Stimulated activated naive CD8-positive, alpha-beta T cell treated with anti-CD3 and anti-CD28 coated beads, Interleukin-15, Interleukin-2, amounts not matched to agents 100 ng/mL and 50 ng/mL, for 24 hours (primary cell): ENCODE measurements around the gene PRKAG1.

Experiments
- H3K27ac Mint-ChIP-seq: one replicate; pipeline ENCODE4 v1.8.0; 2021; ENCODE audit warnings: mild to moderate bottlenecking, mixed read lengths
- H3K27me3 Mint-ChIP-seq: one replicate; pipeline ENCODE4 v1.8.0; 2021; ENCODE audit warnings: mixed read lengths
- H3K36me3 Mint-ChIP-seq: one replicate; pipeline ENCODE4 v1.8.0; 2021; ENCODE audit warnings: low read depth, mixed read lengths
- H3K4me1 Mint-ChIP-seq: one replicate; pipeline ENCODE4 v1.8.0; 2021; ENCODE audit warnings: low read depth, mixed read lengths
- H3K4me3 Mint-ChIP-seq: one replicate; pipeline ENCODE4 v1.8.0; 2021; ENCODE audit warnings: mild to moderate bottlenecking, mixed read lengths
- H3K9me3 Mint-ChIP-seq: one replicate; pipeline ENCODE4 v1.8.0; 2021; ENCODE audit warnings: mixed read lengths

The PRKAG1 gene

GRCh38 chr12:49028666-49029275, 10.2 kb upstream of the PRKAG1 start:
- Mint-ChIP-seq H3K27ac (no peak overlapping the region), H3K9me3 (no peaks in the 10 kb centered on the region), H3K36me3 (peaks cover 45% of the 10 kb centered on the region), H3K4me3 (no peak overlapping the region), H3K4me1 (no peaks in the 10 kb centered on the region), H3K27me3 (no peaks in the 10 kb centered on the region)

GRCh38 chr12:49027846-49028555, 9.4 kb upstream of the PRKAG1 start:
- no peaks in the 10 kb centered on the region for H3K9me3 Mint-ChIP-seq
- no peaks in the 10 kb centered on the region for H3K4me1 Mint-ChIP-seq
- no peak overlapping the region for H3K27ac Mint-ChIP-seq
- H3K4me3 Mint-ChIP-seq, result no peak overlapping the region
- H3K36me3 Mint-ChIP-seq, result peaks cover 43% of the 10 kb centered on the region
- H3K27me3 Mint-ChIP-seq, result no peaks in the 10 kb centered on the region

GRCh38 chr12:49026678-49027480, 8.3 kb upstream of the PRKAG1 start:
- H3K4me1 Mint-ChIP-seq, result no peaks in the 10 kb centered on the region
- H3K27ac Mint-ChIP-seq, result no peak overlapping the region
- H3K36me3 Mint-ChIP-seq, result peaks cover 51% of the 10 kb centered on the region
- no peaks in the 10 kb centered on the region for H3K9me3 Mint-ChIP-seq
- no peak overlapping the region for H3K4me3 Mint-ChIP-seq
- H3K27me3 Mint-ChIP-seq, result no peaks in the 10 kb centered on the region

GRCh38 chr12:49026101-49026500, 7.5 kb upstream of the PRKAG1 start:
- no peaks in the 10 kb centered on the region for H3K4me1 Mint-ChIP-seq
- H3K36me3 Mint-ChIP-seq, result peaks cover 54% of the 10 kb centered on the region
- no peak overlapping the region for H3K4me3 Mint-ChIP-seq
- no peaks in the 10 kb centered on the region for H3K27me3 Mint-ChIP-seq
- no peaks in the 10 kb centered on the region for H3K9me3 Mint-ChIP-seq
- H3K27ac Mint-ChIP-seq, result no peak overlapping the region

GRCh38 chr12:49025463-49025862, 6.9 kb upstream of the PRKAG1 start:
- Mint-ChIP-seq H3K9me3 (no peaks in the 10 kb centered on the region), H3K36me3 (peaks cover 54% of the 10 kb centered on the region), H3K4me3 (no peak overlapping the region), H3K4me1 (no peaks in the 10 kb centered on the region), H3K27ac (no peak overlapping the region), H3K27me3 (no peaks in the 10 kb centered on the region)

- no peak overlapping the region for H3K4me3 Mint-ChIP-seq
- peaks cover 48% of the 10 kb centered on the region for H3K36me3 Mint-ChIP-seq
- peaks cover 5% of the 10 kb centered on the region for H3K4me1 Mint-ChIP-seq
- H3K27ac Mint-ChIP-seq, result no peak overlapping the region
- H3K9me3 Mint-ChIP-seq, result no peaks in the 10 kb centered on the region
- H3K27me3 Mint-ChIP-seq, result no peaks in the 10 kb centered on the region
These were observed 6.0 kb upstream of the PRKAG1 start for GRCh38 chr12:49024543-49024942.

GRCh38 chr12:49023812-49024211, 5.2 kb upstream of the PRKAG1 start:
- Mint-ChIP-seq H3K9me3 (no peaks in the 10 kb centered on the region), H3K4me3 (no peak overlapping the region), H3K36me3 (peaks cover 42% of the 10 kb centered on the region), H3K4me1 (peaks cover 12% of the 10 kb centered on the region), H3K27me3 (no peaks in the 10 kb centered on the region), H3K27ac (no peak overlapping the region)

- Mint-ChIP-seq H3K36me3 (peaks cover 31% of the 10 kb centered on the region), H3K4me1 (peaks cover 19% of the 10 kb centered on the region), H3K27ac (no peak overlapping the region)
These were observed 4.1 kb upstream of the PRKAG1 start for GRCh38 chr12:49022558-49023178.

GRCh38 chr12:49021292-49021915, 2.8 kb upstream of the PRKAG1 start:
- Mint-ChIP-seq H3K27ac (no peak overlapping the region), H3K4me1 (peaks cover 32% of the 10 kb centered on the region), H3K36me3 (peaks cover 28% of the 10 kb centered on the region), H3K4me3 (no peak overlapping the region), H3K9me3 (no peaks in the 10 kb centered on the region), H3K27me3 (no peaks in the 10 kb centered on the region)

More at GRCh38 chr12:49022558-49023178, 4.1 kb upstream of the PRKAG1 start:
- Mint-ChIP-seq H3K4me3 (no peak overlapping the region), H3K27me3 (no peaks in the 10 kb centered on the region), H3K9me3 (no peaks in the 10 kb centered on the region)

GRCh38 chr12:49020441-49020840, 1.9 kb upstream of the PRKAG1 start:
- Mint-ChIP-seq H3K4me3 (no peak overlapping the region), H3K4me1 (peaks cover 38% of the 10 kb centered on the region), H3K36me3 (peaks cover 27% of the 10 kb centered on the region), H3K9me3 (no peaks in the 10 kb centered on the region), H3K27ac (no peak overlapping the region), H3K27me3 (no peaks in the 10 kb centered on the region)

GRCh38 chr12:49019443-49020324, 1.1 kb upstream of the PRKAG1 start:
- peaks cover 42% of the 10 kb centered on the region for H3K4me1 Mint-ChIP-seq
- H3K4me3 Mint-ChIP-seq, result peak overlapping the region; percentile 91
- H3K9me3 Mint-ChIP-seq, result no peaks in the 10 kb centered on the region
- peaks cover 30% of the 10 kb centered on the region for H3K36me3 Mint-ChIP-seq
- no peaks in the 10 kb centered on the region for H3K27me3 Mint-ChIP-seq
- H3K27ac Mint-ChIP-seq, result peak overlapping the region; percentile 97

GRCh38 chr12:49019120-49019430, 499 bp upstream of the PRKAG1 start:
- H3K27me3 Mint-ChIP-seq, result no peaks in the 10 kb centered on the region
- H3K27ac Mint-ChIP-seq, result peak overlapping the region; percentile 97
- peak overlapping the region; percentile 91 for H3K4me3 Mint-ChIP-seq
- H3K4me1 Mint-ChIP-seq, result peaks cover 42% of the 10 kb centered on the region
- peaks cover 30% of the 10 kb centered on the region for H3K36me3 Mint-ChIP-seq
- H3K9me3 Mint-ChIP-seq, result no peaks in the 10 kb centered on the region

- Mint-ChIP-seq H3K4me1 (peaks cover 42% of the 10 kb centered on the region), H3K4me3 (peak overlapping the region; percentile 91), H3K27ac (peak overlapping the region; percentile 97), H3K27me3 (no peaks in the 10 kb centered on the region), H3K9me3 (no peaks in the 10 kb centered on the region), H3K36me3 (peaks cover 34% of the 10 kb centered on the region)
These were observed 700 bp downstream of the PRKAG1 start for GRCh38 chr12:49017891-49018260.

- Mint-ChIP-seq H3K4me3 (no peak overlapping the region), H3K36me3 (peaks cover 45% of the 10 kb centered on the region), H3K27ac (no peak overlapping the region), H3K9me3 (no peaks in the 10 kb centered on the region), H3K27me3 (no peaks in the 10 kb centered on the region), H3K4me1 (peaks cover 42% of the 10 kb centered on the region)
These were observed 3.4 kb downstream of the PRKAG1 start for GRCh38 chr12:49015196-49015595.
